Stimulated activated CD4-positive, alpha-beta T cell treated with anti-CD3 and anti-CD28 coated beads, Interleukin-2, amount 100 ng/mL, for 48 hours (primary cell): Measurements from ENCODE around the gene MYZAP.
A peak's percentile ranks its signal among the peaks of the same experiment; 100 is the strongest.

Source experiments
- DNase-seq, 2 donors: peaks; one replicate each; pipeline ENCODE4 v3.0.0-alpha.2; 2020

MYZAP gene

GRCh38 chr15:57591822-57592367 is at the start of gene MYZAP:
TSS of gene MYZAP (plus strand) at chr15:57591904. CDS start at chr15:57592035, 131 bp downstream.
- peak; percentile 40 to 44 for DNase-seq

- no peak for DNase-seq
These were observed 49.2 kb upstream of the MYZAP start for GRCh38 chr15:57542505-57542817.

- DNase-seq, result no peak
These were observed 46.7 kb upstream of the MYZAP start for GRCh38 chr15:57544848-57545480.

- DNase-seq, result no peak
These were observed 45.7 kb upstream of the MYZAP start for GRCh38 chr15:57545995-57546394.

- DNase-seq, result no peak
These were observed 44.4 kb upstream of the MYZAP start for GRCh38 chr15:57547243-57547755.

- DNase-seq, result no peak
These were observed 43.4 kb upstream of the MYZAP start for GRCh38 chr15:57548351-57548750.

GRCh38 chr15:57548835-57549234 is 42.9 kb upstream of the MYZAP start:
- DNase-seq, result no peak

- no peak for DNase-seq
These were observed 41.8 kb upstream of the MYZAP start for GRCh38 chr15:57549935-57550334.

- DNase-seq, result no peak
These were observed 41.1 kb upstream of the MYZAP start for GRCh38 chr15:57550640-57551039.

GRCh38 chr15:57551715-57552677 is 39.7 kb upstream of the MYZAP start:
- DNase-seq, result no peak

- DNase-seq, result no peak
These were observed 38.9 kb upstream of the MYZAP start for GRCh38 chr15:57552678-57553334.

- no peak for DNase-seq
These were observed 38.2 kb upstream of the MYZAP start for GRCh38 chr15:57553526-57553925.

- DNase-seq, result no peak
These were observed 37.5 kb upstream of the MYZAP start for GRCh38 chr15:57554063-57554811.

- no peak for DNase-seq
These were observed 36.9 kb upstream of the MYZAP start for GRCh38 chr15:57554812-57555179.

- no peak for DNase-seq
These were observed 36.4 kb upstream of the MYZAP start for GRCh38 chr15:57555270-57555669.

- no peak for DNase-seq
These were observed 35.7 kb upstream of the MYZAP start for GRCh38 chr15:57556040-57556439.

- DNase-seq, result no peak
These were observed 34.4 kb upstream of the MYZAP start for GRCh38 chr15:57557267-57557666.

GRCh38 chr15:57557810-57558209 is 33.9 kb upstream of the MYZAP start:
- DNase-seq, result no peak

- peak; percentile 80 to 86 for DNase-seq
These were observed 31.8 kb upstream of the MYZAP start for GRCh38 chr15:57559875-57560274.

- peak; percentile 59 to 63 for DNase-seq
These were observed 30.5 kb upstream of the MYZAP start for GRCh38 chr15:57561041-57561711.

GRCh38 chr15:57562196-57562769 is 29.4 kb upstream of the MYZAP start:
- DNase-seq, result no peak

- no peak for DNase-seq
These were observed 28.3 kb upstream of the MYZAP start for GRCh38 chr15:57563416-57563815.
